Measurements from ENCODE around the gene GET4. TPM values are rescaled to one million over a fixed set of nuclear protein-coding genes. Genes with fewer than 3 reads are reported as not detected.
A peak's percentile ranks its signal among the peaks of the same experiment; 100 is the strongest.
"Not testable (repeated sequence)": the region's sequence is repeated elsewhere in the genome, so short reads cannot be mapped to it uniquely, and the experiment has no call there.

Gene GET4
- total RNA-seq, 4 donors from 2014 or later: 29.8 to 50.2 (median 38.3) TPM

- H3K9me3 ChIP-seq: no peaks in the 10 kb centered on the region
- H3K4me3 ChIP-seq: no peak overlapping the region
- peaks cover 0 to 72% (median 11%) of the 10 kb centered on the region in 4 donors for H3K4me1 ChIP-seq
- H3K27me3 ChIP-seq: peaks cover 0 to 12% of the 10 kb centered on the region in 2 donors
- H3K36me3 ChIP-seq: no peaks in the 10 kb centered on the region
- 77 to 81% methylated on average over 3 to 12 of the region's 12 CpGs for WGBS, 2 donors
- TF ChIP-seq POLR2A (IDR thresholded peaks at IDR 0.05) (no peak), EP300 (IDR thresholded peaks at IDR 0.05) (no peak), CTCF (IDR thresholded peaks at IDR 0.05) (no peak)
- peak overlapping the region in 2 of 4 donors; percentile 67 to 85 for H3K27ac ChIP-seq
- no peak for DNase-seq (ENCODE audit: low spot score in 2 of 2)
Observed at GRCh38 chr7:908159-908581, 31.8 kb downstream of the GET4 start.

GRCh38 chr7:908591-909357, 32.4 kb downstream of the GET4 start:
- DNase-seq (ENCODE audit: low spot score in 2 of 2); H3K9me3 ChIP-seq; H3K27me3 ChIP-seq; H3K36me3 ChIP-seq: not testable (repeated sequence)
- peak; percentile 67 to 91 (median 87) for TF ChIP-seq CTCF (IDR thresholded peaks at IDR 0.05)
- H3K27ac ChIP-seq: peak overlapping the region in 2 of 4 donors; percentile 67 to 85
- WGBS, 2 donors: 37 to 78% methylated on average over 13 to 18 of the region's 73 CpGs
- H3K4me3 ChIP-seq: peak overlapping the region in 2 of 4 donors; percentile 15 to 50
- H3K4me1 ChIP-seq: peaks cover 0 to 71% (median 11%) of the 10 kb centered on the region in 4 donors

DNA sequence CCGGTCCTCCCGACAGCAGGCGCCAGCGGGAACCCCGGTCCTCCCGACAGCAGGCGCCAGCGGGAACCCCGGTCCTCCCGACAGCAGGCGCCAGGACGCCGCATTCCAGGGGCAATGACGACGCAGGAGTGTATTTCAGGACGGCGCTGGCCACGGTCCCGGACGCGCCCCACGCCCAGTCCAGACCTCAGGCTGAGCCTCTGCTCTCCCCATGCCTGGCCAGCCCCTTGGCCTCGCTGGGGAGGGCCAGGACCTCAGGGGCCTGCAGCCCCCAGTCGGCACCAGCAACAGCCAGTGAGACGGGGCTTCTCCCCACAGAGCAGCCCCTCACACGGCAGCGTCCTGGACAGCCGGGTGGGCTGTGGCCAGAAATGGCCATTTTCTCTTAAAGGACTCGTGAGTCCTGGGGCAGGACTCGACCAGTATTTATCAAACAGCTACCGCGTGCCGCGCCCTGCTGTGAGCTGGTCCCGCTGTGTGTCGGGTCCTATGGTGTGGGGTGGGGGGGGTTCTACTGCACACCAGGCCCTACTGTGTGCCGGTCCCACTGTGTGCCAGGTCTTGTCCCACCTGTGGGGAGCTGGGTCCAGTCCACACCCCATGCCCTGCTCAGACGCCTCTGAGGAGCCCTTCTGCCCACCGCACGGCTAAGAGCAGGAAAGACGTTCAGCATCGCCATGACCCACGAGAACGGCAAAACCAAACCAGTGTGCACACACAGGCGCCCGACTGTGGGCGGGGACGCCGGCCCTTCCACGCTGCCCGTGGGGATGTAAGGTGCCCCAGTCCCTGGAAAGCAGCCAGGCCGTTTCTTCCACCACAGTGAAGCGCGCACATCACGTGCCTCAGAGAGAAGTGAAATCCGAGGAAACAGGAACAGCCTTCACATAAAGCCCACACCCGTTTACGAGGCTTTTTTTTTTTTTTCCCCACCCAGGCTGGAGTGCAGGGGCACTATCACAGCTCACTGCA, 33.3 kb downstream of the GET4 start:
- DNase-seq (ENCODE audit: low spot score in 2 of 2): peak; percentile 54 to 82
- no peaks in the 10 kb centered on the region for H3K9me3 ChIP-seq
- no peak for TF ChIP-seq POLR2A (IDR thresholded peaks at IDR 0.05)
- TF ChIP-seq EP300 (IDR thresholded peaks at IDR 0.05): peak in 1 of 2 donors; percentile 63
- TF ChIP-seq CTCF (IDR thresholded peaks at IDR 0.05): no peak
- peaks cover 0 to 71% (median 12%) of the 10 kb centered on the region in 4 donors for H3K4me1 ChIP-seq
- peak overlapping the region in 3 of 4 donors; percentile 11 to 50 (median 15) for H3K4me3 ChIP-seq
- H3K27me3 ChIP-seq: peaks cover 0 to 5% of the 10 kb centered on the region in 2 donors
- peak overlapping the region; percentile 15 to 85 (median 65) for H3K27ac ChIP-seq
- H3K36me3 ChIP-seq: no peaks in the 10 kb centered on the region
- whole genome bisulfite sequencing, 2 donors: 55 to 62% methylated on average over 49 to 50 of the region's 58 CpGs

GRCh38 chr7:910441-910861, 34.1 kb downstream of the GET4 start:
- no peak for TF ChIP-seq CTCF (IDR thresholded peaks at IDR 0.05)
- no peak for TF ChIP-seq POLR2A (IDR thresholded peaks at IDR 0.05)
- peak overlapping the region; percentile 7 to 85 (median 40) for H3K27ac ChIP-seq
- peaks cover 0 to 75% (median 16%) of the 10 kb centered on the region in 4 donors for H3K4me1 ChIP-seq
- no peaks in the 10 kb centered on the region for H3K36me3 ChIP-seq
- whole genome bisulfite sequencing, 2 donors: 82 to 86% methylated on average over 10 to 11 of the region's 11 CpGs
- no peak for DNase-seq (ENCODE audit: low spot score in 2 of 2)
- no peaks in the 10 kb centered on the region for H3K9me3 ChIP-seq
- peaks cover 0 to 5% of the 10 kb centered on the region in 2 donors for H3K27me3 ChIP-seq
- H3K4me3 ChIP-seq: no peak overlapping the region
